CD4-positive, CD25-positive, alpha-beta regulatory T cell (primary cell): Measurements from ENCODE around the gene DOK3. TPM values are rescaled to one million over a fixed set of nuclear protein-coding genes. Genes with fewer than 3 reads are reported as not detected.
"Not testable (repeated sequence)": the region's sequence is repeated elsewhere in the genome, so short reads cannot be mapped to it uniquely, and the experiment has no call there.

ENCODE experiments used
- ATAC-seq, 2 donors: fragments of 150-1000 bp; cut with Tn5 transposase; one replicate each; pipeline ENCODE4 v1.10.0; 2021; ENCODE audit warnings: low read depth in 2 of 2, moderate number of reproducible peaks in 2 of 2, moderate library complexity in 1 of 2
- DNase-seq, 3 donors: peaks; one replicate each; pipeline versions ENCODE4 v3.0.0 to v3.0.0-alpha.2; 2012 to 2022; ENCODE audit warnings: mixed read lengths in 1 of 3
- H3K27ac ChIP-seq: one replicate; pipeline ENCODE4 v1.7.0; 2013; ENCODE audit warnings: mild to moderate bottlenecking, low read length; ENCODE audit not compliant: insufficient read depth, poor library complexity, severe bottlenecking
- H3K27me3 ChIP-seq: one replicate; pipeline ENCODE4 v1.7.0; 2013; ENCODE audit warnings: low read length; ENCODE audit not compliant: control insufficient read depth, insufficient read depth
- H3K36me3 ChIP-seq: one replicate; pipeline ENCODE4 v1.7.0; 2013; ENCODE audit warnings: mild to moderate bottlenecking, low read length, moderate library complexity; ENCODE audit not compliant: control insufficient read depth, insufficient read depth
- H3K4me1 ChIP-seq: 2 replicates; pipeline ENCODE4 v1.7.0; 2013; ENCODE audit warnings: mild to moderate bottlenecking, low read length; ENCODE audit not compliant: insufficient read depth, control insufficient read depth, poor library complexity, severe bottlenecking
- H3K4me3 ChIP-seq: one replicate; pipeline ENCODE4 v1.7.0; 2013; ENCODE audit warnings: low read depth, mild to moderate bottlenecking, low read length, moderate library complexity
- H3K9me3 ChIP-seq, 2 experiments: 1 replicate in 1 of 2; 2 replicates in 1 of 2; pipeline ENCODE4 v1.7.0; 2013; ENCODE audit warnings: low read length in 2 of 2, mild to moderate bottlenecking in 1 of 2, moderate library complexity in 1 of 2; ENCODE audit not compliant: control insufficient read depth in 2 of 2
- H3K27ac Mint-ChIP-seq, 3 donors: one replicate each; pipeline ENCODE4 v1.8.0; 2020 to 2022; ENCODE audit warnings: mild to moderate bottlenecking in 3 of 3, mixed read lengths in 3 of 3, moderate library complexity in 2 of 3
- H3K27me3 Mint-ChIP-seq: one replicate; pipeline ENCODE4 v1.8.0; 2022; ENCODE audit warnings: mild to moderate bottlenecking, mixed read lengths
- H3K36me3 Mint-ChIP-seq: one replicate; pipeline ENCODE4 v1.8.0; 2020; ENCODE audit warnings: mixed read lengths
- H3K4me1 Mint-ChIP-seq, 4 donors: one replicate each; pipeline ENCODE4 v1.8.0; 2020 to 2022; ENCODE audit warnings: mixed read lengths in 4 of 4, mild to moderate bottlenecking in 1 of 4
- H3K4me3 Mint-ChIP-seq, 4 donors: one replicate each; pipeline ENCODE4 v1.8.0; 2020 to 2022; ENCODE audit warnings: mild to moderate bottlenecking in 4 of 4, mixed read lengths in 4 of 4, moderate library complexity in 3 of 4
- H3K9me3 Mint-ChIP-seq, 7 donors: one replicate each; pipeline ENCODE4 v1.8.0; 2020 to 2022; ENCODE audit warnings: mixed read lengths in 7 of 7, mild to moderate bottlenecking in 3 of 7, moderate library complexity in 2 of 7
- polyA plus RNA-seq, 4 donors: library from polyadenylated mRNA; unstranded; fragments of 300-500 nt; fragmentation: Illumina TruSeq; gene quantifications; one replicate each; pipeline ENCODE4 v1.2.3, GENCODE V29; 2021
- total RNA-seq: library from RNA; stranded (reverse); gene quantifications from one replicate; pipeline ENCODE4 v1.2.3, GENCODE V29; 2022

DOK3 gene
- total and polyA plus RNA-seq, 5 donors from 2014 or later, result 0.13 to 1.5 (median 0.17) TPM; not detected in 2

DNA sequence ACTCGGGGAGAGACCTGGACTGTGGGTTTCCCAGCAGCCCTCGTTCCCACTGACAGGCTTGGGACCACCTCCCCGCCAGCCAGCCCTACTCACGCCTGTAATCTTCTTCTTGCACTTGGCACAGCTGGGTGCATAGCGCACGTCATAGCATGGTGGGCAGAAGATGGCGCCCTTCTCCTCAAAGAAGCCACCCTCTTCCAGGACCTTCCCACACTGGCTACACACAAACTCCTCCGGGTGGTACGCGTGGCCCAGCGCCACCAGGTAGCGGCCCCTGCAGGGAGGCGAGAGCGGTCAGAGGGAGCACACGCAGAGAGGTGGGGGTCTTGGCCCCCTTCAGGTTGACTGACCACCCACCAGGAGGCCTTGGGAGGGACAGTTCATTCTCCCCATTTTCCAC is 21.7 kb downstream of the DOK3 start:
- Histone ChIP-seq H3K4me1 (no peaks in the 10 kb centered on the region), H3K36me3 (no peaks in the 10 kb centered on the region), H3K27ac (no peak overlapping the region), H3K4me3 (no peak overlapping the region), H3K9me3 (no peaks in the 10 kb centered on the region), H3K27me3 (no peaks in the 10 kb centered on the region)
- DNase-seq, result no peak
- H3K4me3 Mint-ChIP-seq, result no peak overlapping the region
- H3K27ac Mint-ChIP-seq, result no peak overlapping the region
- ATAC-seq, result no peak
- H3K4me1 Mint-ChIP-seq, result peaks cover 0 to 5% (median 2%) of the 10 kb centered on the region in 4 donors
- peaks cover 16% of the 10 kb centered on the region for H3K36me3 Mint-ChIP-seq
- H3K9me3 Mint-ChIP-seq, result peaks cover 0 to 1% (median 0%) of the 10 kb centered on the region in 7 donors
- H3K27me3 Mint-ChIP-seq, result no peaks in the 10 kb centered on the region

- peaks cover 12% of the 10 kb centered on the region for H3K36me3 Mint-ChIP-seq
- Histone ChIP-seq H3K27me3 (no peaks in the 10 kb centered on the region), H3K4me1 (no peaks in the 10 kb centered on the region), H3K4me3 (no peak overlapping the region), H3K9me3 (no peaks in the 10 kb centered on the region), H3K36me3 (no peaks in the 10 kb centered on the region), H3K27ac (no peak overlapping the region)
- H3K27me3 Mint-ChIP-seq, result no peaks in the 10 kb centered on the region
- H3K27ac Mint-ChIP-seq, result no peak overlapping the region
- H3K4me1 Mint-ChIP-seq, result peaks cover 0 to 2% (median 0%) of the 10 kb centered on the region in 4 donors
- DNase-seq, result no peak
- H3K4me3 Mint-ChIP-seq, result no peak overlapping the region
- H3K9me3 Mint-ChIP-seq, result peaks cover 0 to 1% (median 0%) of the 10 kb centered on the region in 7 donors
- no peak for ATAC-seq
Measured at GRCh38 chr5:177487144-177487543, 22.5 kb downstream of the DOK3 start.

DNA sequence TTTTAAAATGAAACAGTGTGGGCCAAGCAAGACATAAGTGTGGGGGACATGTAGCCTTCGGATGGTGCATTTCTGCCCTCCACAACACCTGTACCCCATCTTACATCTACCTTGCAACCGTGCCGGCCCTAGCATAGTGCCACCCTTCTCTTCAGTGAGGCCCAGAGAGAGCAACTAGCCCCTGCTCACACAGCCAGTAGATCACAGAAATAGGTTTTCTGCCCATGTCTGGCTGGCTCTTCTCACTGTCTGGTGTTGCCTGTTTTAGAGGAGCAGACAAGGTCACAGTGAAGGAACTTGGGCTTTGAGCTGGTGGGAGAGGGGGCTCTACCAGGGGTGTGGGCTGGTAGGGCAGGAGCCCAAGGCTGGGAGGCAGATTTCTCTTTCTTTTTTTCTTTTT is 23.4 kb downstream of the DOK3 start:
- peaks cover 12% of the 10 kb centered on the region for H3K36me3 Mint-ChIP-seq
- no peak overlapping the region for H3K4me3 Mint-ChIP-seq
- H3K27me3 Mint-ChIP-seq, result no peaks in the 10 kb centered on the region
- Histone ChIP-seq H3K9me3 (no peaks in the 10 kb centered on the region), H3K27ac (no peak overlapping the region), H3K36me3 (no peaks in the 10 kb centered on the region), H3K27me3 (no peaks in the 10 kb centered on the region), H3K4me1 (no peaks in the 10 kb centered on the region), H3K4me3 (no peak overlapping the region)
- no peak overlapping the region for H3K27ac Mint-ChIP-seq
- peaks cover 0 to 2% (median 0%) of the 10 kb centered on the region in 4 donors for H3K4me1 Mint-ChIP-seq
- DNase-seq (no peak), ATAC-seq (no peak)
- H3K9me3 Mint-ChIP-seq, result peaks cover 0 to 1% (median 0%) of the 10 kb centered on the region in 7 donors

DNA sequence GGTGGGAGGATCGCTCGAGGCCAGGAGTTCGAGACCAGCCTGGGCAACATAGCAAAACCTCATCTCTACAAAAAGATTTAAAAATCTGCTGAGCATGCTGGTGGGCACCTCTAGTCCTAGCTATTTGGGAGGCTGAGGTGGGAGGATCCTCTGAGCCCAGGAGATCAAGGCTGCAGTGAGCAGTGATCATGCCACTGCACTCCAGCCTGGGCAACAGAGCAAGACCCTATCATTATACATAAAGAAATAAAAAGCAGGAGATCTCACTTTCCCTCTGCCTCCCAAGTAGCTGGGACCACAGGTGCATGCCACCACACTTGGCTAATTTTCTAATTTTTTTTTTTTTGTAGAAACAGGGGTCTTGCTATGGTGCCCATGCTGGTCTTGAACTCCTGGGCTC is 23.9 kb downstream of the DOK3 start:
- H3K36me3 Mint-ChIP-seq, result peaks cover 12% of the 10 kb centered on the region
- not testable (repeated sequence) for H3K4me3 Mint-ChIP-seq, H3K27me3 Mint-ChIP-seq, ATAC-seq, H3K4me3 ChIP-seq, H3K9me3 ChIP-seq, H3K27ac ChIP-seq, H3K4me1 ChIP-seq, H3K9me3 Mint-ChIP-seq, H3K27ac Mint-ChIP-seq, DNase-seq, H3K4me1 Mint-ChIP-seq, H3K36me3 ChIP-seq, H3K27me3 ChIP-seq

DNA sequence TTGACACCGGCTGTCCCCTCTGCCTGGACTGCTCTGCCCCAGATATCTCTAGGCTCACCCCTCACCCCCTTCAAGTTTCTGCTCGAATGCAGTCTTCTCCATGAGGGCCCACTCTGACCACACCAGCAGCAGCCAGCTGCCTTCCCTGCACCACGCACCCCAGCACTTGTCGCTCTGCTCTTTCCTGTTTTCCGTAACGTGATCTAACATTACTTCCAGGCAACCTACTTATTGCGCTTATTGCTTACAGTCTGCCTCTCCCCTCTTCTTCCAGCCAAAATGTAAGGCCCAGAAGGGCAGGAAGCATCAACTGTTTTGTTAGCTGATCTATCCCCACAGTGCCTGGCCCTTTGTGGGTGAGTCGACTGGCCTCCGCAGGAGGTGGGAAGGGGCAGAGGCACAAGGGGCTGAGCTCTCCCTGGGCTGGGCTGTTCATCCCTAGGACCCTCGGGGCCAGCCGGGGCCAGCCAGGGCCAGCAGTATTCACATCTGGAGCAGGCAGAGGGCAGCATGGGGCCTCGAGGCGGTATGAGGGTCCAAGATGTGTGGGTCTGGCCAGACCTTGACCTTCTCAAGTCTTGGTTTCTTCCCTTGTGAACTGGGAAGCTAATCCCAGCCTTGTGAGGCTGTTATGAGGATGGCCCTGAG is 24.6 kb downstream of the DOK3 start:
- Mint-ChIP-seq H3K36me3 (peaks cover 12% of the 10 kb centered on the region), H3K4me1 (peaks cover 0 to under 1% (median 0%) of the 10 kb centered on the region in 4 donors), H3K27ac (peak overlapping the region in 1 of 3 donors; percentile 2), H3K9me3 (peaks cover 0 to 1% (median 0%) of the 10 kb centered on the region in 7 donors), H3K27me3 (no peaks in the 10 kb centered on the region), H3K4me3 (no peak overlapping the region)
- H3K27ac ChIP-seq, result no peak overlapping the region
- H3K27me3 ChIP-seq, result no peaks in the 10 kb centered on the region
- H3K9me3 ChIP-seq, result no peaks in the 10 kb centered on the region
- H3K4me3 ChIP-seq, result no peak overlapping the region
- no peaks in the 10 kb centered on the region for H3K36me3 ChIP-seq
- DNase-seq (no peak), ATAC-seq (no peak)
- H3K4me1 ChIP-seq, result no peaks in the 10 kb centered on the region

DNA sequence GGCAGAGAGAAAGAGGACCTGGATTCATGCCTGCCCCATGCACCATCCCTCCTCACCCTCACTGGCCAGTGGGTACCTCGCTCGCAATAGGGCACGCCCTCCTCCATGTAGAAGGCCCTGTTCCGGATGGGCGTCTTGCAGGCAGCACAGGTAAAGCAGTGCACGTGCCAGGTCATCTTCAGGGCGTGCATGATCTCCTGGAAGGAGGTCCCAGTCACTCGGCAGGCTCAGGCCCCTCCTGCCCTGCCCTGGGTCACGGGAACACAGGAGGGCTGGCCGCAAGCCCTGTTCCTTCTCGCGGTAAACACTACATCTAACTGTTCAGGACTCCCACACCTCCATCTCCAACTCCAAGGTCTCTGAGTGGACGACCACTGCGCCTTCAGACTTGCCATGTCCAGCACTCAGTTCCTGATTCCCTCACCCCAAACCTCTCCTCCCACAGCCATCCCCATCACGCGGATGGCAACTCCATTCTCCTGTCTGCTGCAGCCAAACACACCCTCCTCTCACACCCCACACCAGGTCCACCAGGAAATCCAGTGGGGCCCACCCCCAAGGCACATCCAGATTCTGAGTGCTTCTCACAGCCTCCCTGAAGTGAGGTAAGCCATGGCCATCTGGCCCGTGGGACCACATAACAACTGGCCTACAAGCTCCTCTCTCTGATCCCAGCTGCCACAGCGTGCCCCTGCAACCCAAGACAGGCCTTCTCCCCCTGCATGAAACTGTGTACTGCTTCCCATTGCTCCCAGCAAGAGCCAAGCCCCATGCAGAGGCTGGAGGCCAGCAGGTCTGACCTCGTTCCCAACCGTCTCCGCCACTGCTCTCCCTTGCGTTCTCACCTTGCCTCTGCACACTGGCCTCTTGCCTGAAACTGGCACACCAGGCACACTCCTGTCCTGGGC is 25.4 kb downstream of the DOK3 start:
- Mint-ChIP-seq H3K27ac (peak overlapping the region in 1 of 3 donors; percentile 2), H3K36me3 (peaks cover 12% of the 10 kb centered on the region), H3K4me1 (peaks cover 0 to 3% (median 0%) of the 10 kb centered on the region in 4 donors), H3K27me3 (no peaks in the 10 kb centered on the region), H3K4me3 (no peak overlapping the region), H3K9me3 (peaks cover 0 to 1% (median 0%) of the 10 kb centered on the region in 7 donors)
- Histone ChIP-seq H3K36me3 (no peaks in the 10 kb centered on the region), H3K4me3 (no peak overlapping the region), H3K4me1 (no peaks in the 10 kb centered on the region), H3K27me3 (no peaks in the 10 kb centered on the region), H3K9me3 (no peaks in the 10 kb centered on the region), H3K27ac (no peak overlapping the region)
- DNase-seq (no peak), ATAC-seq (no peak)

DNA sequence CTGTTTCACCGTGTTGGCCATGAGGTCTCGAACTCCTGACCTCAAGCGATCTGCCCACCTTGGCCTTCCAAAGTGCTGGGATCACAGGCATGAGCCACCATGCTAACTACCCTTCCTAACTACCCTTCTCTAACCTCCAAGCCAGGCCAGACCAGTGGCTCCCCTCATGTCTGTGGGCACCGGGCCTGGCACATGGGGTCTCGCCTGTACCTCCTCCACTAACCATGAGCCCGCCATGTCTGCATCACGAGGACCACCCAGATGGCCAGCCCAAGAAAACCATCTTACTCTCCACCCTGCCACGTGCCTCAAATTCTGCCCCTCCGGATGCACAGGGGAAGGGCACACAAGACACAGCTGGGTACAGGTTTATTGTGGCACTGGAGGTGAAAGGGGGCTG is 26.6 kb downstream of the DOK3 start:
- Histone ChIP-seq H3K36me3 (no peaks in the 10 kb centered on the region), H3K4me3 (no peak overlapping the region), H3K27me3 (no peaks in the 10 kb centered on the region), H3K27ac (no peak overlapping the region), H3K9me3 (no peaks in the 10 kb centered on the region), H3K4me1 (no peaks in the 10 kb centered on the region)
- Mint-ChIP-seq H3K36me3 (peaks cover 12% of the 10 kb centered on the region), H3K4me1 (peaks cover 0 to 12% (median 0%) of the 10 kb centered on the region in 4 donors), H3K4me3 (no peak overlapping the region), H3K27me3 (no peaks in the 10 kb centered on the region), H3K9me3 (peaks cover 0 to 1% (median 0%) of the 10 kb centered on the region in 7 donors), H3K27ac (no peak overlapping the region)
- ATAC-seq (no peak), DNase-seq (no peak)
